Left lung (tissue), 10 donors: ENCODE data around the gene NPL. TPM values are rescaled to one million over a fixed set of nuclear protein-coding genes. Genes with fewer than 3 reads are reported as not detected.

Source experiments
- ATAC-seq: fragments of 200-7000 bp; cut with Tn5 transposase; one replicate; pipeline ENCODE4 v1.9.1; 2020; ENCODE audit warnings: moderate library complexity
- DNase-seq, 4 donors: peaks; one replicate each; pipeline ENCODE4 v3.0.0-alpha.2; 2013 to 2020
- H3K27ac ChIP-seq, 2 donors: fragments of 200-600 bp; sonication (generic) in 1 of 2; one replicate each; pipeline versions ENCODE4 v1.5.0 to v1.8.0; 2020 to 2021
- H3K27me3 ChIP-seq, 2 donors: fragments of 200-600 bp; sonication (generic) in 1 of 2; one replicate each; pipeline versions ENCODE4 v1.5.0 to v1.8.0; 2020 to 2021
- H3K36me3 ChIP-seq, 2 donors: fragments of 200-600 bp; sonication (generic) in 1 of 2; one replicate each; pipeline versions ENCODE4 v1.5.0 to v1.8.0; 2020 to 2021
- H3K4me1 ChIP-seq, 2 donors: fragments of 200-600 bp; one replicate each; pipeline ENCODE4 v1.8.0; 2021
- H3K4me3 ChIP-seq, 2 donors: fragments of 200-600 bp; sonication (generic) in 1 of 2; one replicate each; pipeline versions ENCODE4 v1.5.0 to v1.8.0; 2020 to 2021; ENCODE audit warnings: mild to moderate bottlenecking in 1 of 2
- H3K9me3 ChIP-seq, 2 donors: fragments of 200-600 bp; sonication (generic) in 1 of 2; one replicate each; pipeline versions ENCODE4 v1.5.0 to v1.8.0; 2020 to 2021
- CTCF ChIP-seq, 2 donors: fragments of 200-600 bp; sonication (generic) in 1 of 2; IDR thresholded peaks; one replicate each; pipeline versions ENCODE4 v1.5.0 to v1.8.0; 2021; ENCODE audit warnings: antibody characterized with exemption in 2 of 2
- intact Hi-C, 2 donors: fragments of 100-400 bp; cut with DNase I; formaldehyde crosslinking; loops; one replicate each; pipeline versions ENCODE4 v1.11.2 to v1.14.2; 2022
- polyA plus RNA-seq, 6 donors: library from polyadenylated mRNA; unstranded; fragments of 120-200 nt; gene quantifications; one replicate each; pipeline ENCODE4 v1.2.1, GENCODE V29; 2013; ENCODE audit not compliant: insufficient read length in 6 of 6
- total RNA-seq, 2 donors: library from RNA; stranded (reverse); fragmentation: NEBNext Ultra II Directional; extraction: Animal tissue kit (Norgen Biotek cat#: 25700); gene quantifications; one replicate each; pipeline ENCODE4 v1.2.1, GENCODE V29; 2021
- donor health status: DM: no; HTN: yes; CAD: no.
- donor health status: DM: no; HTN: no; CAD: no.

The NPL gene
- total and polyA plus RNA-seq, 8 donors, result 6.4 to 73.5 (median 8.6) TPM

- no peaks in the 10 kb centered on the region for H3K27me3 ChIP-seq
- H3K9me3 ChIP-seq, result no peaks in the 10 kb centered on the region
- no peaks in the 10 kb centered on the region for H3K4me1 ChIP-seq
- ATAC-seq, result no peak
- H3K4me3 ChIP-seq, result no peak overlapping the region
- H3K36me3 ChIP-seq, result peaks cover 0 to 99% of the 10 kb centered on the region in 2 donors
- DNase-seq, result no peak
- intact Hi-C loops, result no loop called here
- no peak overlapping the region for H3K27ac ChIP-seq
- TF ChIP-seq CTCF (IDR thresholded peaks at IDR 0.05), result no peak
Measured at GRCh38 chr1:182851825-182852224, 62.3 kb downstream of the NPL start.

DNA sequence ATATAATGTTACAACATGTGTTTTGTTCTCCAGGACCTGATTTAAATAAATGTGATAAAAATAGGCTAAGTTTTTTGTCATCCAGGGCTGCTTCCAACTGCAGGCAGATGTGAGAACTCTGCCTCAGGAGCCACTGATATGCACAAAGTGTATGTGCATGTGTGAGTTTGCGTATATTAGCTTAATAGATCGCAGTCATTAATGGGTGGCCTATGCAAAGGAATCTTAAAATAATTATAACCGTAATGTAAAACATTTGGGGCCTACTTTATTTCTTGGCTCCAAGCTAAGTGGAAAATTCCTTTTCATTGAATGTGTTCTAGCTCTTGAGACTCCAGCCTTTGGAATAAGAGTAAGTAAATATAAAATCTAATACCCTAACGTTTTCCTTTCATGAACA lies 66.3 kb downstream of the NPL start:
- Histone ChIP-seq H3K9me3 (no peaks in the 10 kb centered on the region), H3K27ac (no peak overlapping the region), H3K36me3 (peaks cover 13 to 100% of the 10 kb centered on the region in 2 donors), H3K4me1 (no peaks in the 10 kb centered on the region), H3K4me3 (no peak overlapping the region), H3K27me3 (no peaks in the 10 kb centered on the region)
- DNase-seq, result no peak
- intact Hi-C loops, result no loop called here
- ATAC-seq, result no peak
- no peak for TF ChIP-seq CTCF (IDR thresholded peaks at IDR 0.05)

DNA sequence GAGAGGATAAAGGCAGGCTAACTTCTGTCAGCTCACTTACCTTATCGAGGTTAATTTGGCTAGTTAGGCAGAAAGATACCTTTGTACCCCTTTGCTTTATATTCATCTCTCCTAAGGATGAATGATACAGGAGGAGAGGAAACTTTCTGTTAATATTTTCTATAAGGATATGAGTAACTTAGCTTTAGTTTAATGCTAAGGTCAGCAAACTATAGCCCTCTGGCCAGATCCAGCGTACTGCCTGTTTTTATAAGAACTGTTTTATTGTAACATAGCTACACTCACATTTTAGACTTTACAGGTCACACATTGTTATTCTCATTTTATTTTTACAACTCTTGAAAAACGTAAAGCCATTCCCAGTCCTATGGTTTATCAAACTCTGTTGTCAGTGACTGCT lies 67.6 kb downstream of the NPL start:
- no peaks in the 10 kb centered on the region for H3K27me3 ChIP-seq
- no peaks in the 10 kb centered on the region for H3K4me1 ChIP-seq
- H3K4me3 ChIP-seq, result no peak overlapping the region
- H3K36me3 ChIP-seq, result peaks cover 13 to 100% of the 10 kb centered on the region in 2 donors
- DNase-seq (no peak), ATAC-seq (no peak)
- H3K27ac ChIP-seq, result no peak overlapping the region
- TF ChIP-seq CTCF (IDR thresholded peaks at IDR 0.05), result no peak
- intact Hi-C loops, result no loop called here
- no peaks in the 10 kb centered on the region for H3K9me3 ChIP-seq

- DNase-seq (peak in 1 of 4 donors; percentile 27), ATAC-seq (peak; percentile 97)
- Histone ChIP-seq H3K36me3 (peaks cover 13 to 100% of the 10 kb centered on the region in 2 donors), H3K4me3 (no peak overlapping the region), H3K4me1 (no peaks in the 10 kb centered on the region), H3K27ac (no peak overlapping the region), H3K27me3 (no peaks in the 10 kb centered on the region), H3K9me3 (no peaks in the 10 kb centered on the region)
- intact Hi-C loops, result no loop called here
- no peak for TF ChIP-seq CTCF (IDR thresholded peaks at IDR 0.05)
Measured at GRCh38 chr1:182860658-182861057, 71.1 kb downstream of the NPL start.

DNA sequence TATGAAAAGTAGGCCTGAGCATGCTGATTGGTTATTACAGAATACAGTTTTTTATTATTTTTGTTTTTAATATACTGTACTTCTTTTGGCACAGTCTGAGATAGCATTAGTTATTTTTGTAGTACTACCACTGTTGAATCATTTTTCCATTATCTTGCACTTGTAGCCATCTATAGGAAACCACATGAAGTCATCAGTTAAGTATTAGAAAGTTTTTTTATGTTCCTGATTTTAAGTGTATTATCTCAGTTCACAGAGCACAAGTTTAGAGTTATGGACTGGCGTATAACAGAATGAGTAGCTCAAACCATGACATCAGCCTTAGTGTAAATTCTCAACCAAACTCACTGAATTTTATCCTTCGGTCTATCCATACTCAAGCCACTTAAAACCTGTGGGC lies 72.4 kb downstream of the NPL start:
- H3K27ac ChIP-seq, result no peak overlapping the region
- H3K4me1 ChIP-seq, result no peaks in the 10 kb centered on the region
- no peak for TF ChIP-seq CTCF (IDR thresholded peaks at IDR 0.05)
- no peaks in the 10 kb centered on the region for H3K27me3 ChIP-seq
- peaks cover 13 to 100% of the 10 kb centered on the region in 2 donors for H3K36me3 ChIP-seq
- intact Hi-C loops, result no loop called here
- H3K4me3 ChIP-seq, result no peak overlapping the region
- no peak for ATAC-seq
- H3K9me3 ChIP-seq, result no peaks in the 10 kb centered on the region
- DNase-seq, result no peak
